Nephron (organoid): ENCODE data around the gene RAB11A.

Source experiments
- H3K27ac Mint-ChIP-seq, 3 experiments: 2 replicates each; pipeline ENCODE4 v1.8.0; 2020; ENCODE audit warnings: mixed read lengths in 3 of 3, mild to moderate bottlenecking in 2 of 3, moderate library complexity in 1 of 3
- H3K27me3 Mint-ChIP-seq: 2 replicates; pipeline ENCODE4 v1.8.0; 2021; ENCODE audit warnings: low read depth, mild to moderate bottlenecking, moderate library complexity, mixed read lengths
- H3K36me3 Mint-ChIP-seq: 2 replicates; pipeline ENCODE4 v1.8.0; 2020; ENCODE audit warnings: low read depth, mixed read lengths
- H3K4me1 Mint-ChIP-seq: 2 replicates; pipeline ENCODE4 v1.8.0; 2020; ENCODE audit warnings: mixed read lengths
- H3K4me3 Mint-ChIP-seq, 3 experiments: 2 replicates each; pipeline ENCODE4 v1.8.0; 2020; ENCODE audit warnings: mild to moderate bottlenecking in 3 of 3, mixed read lengths in 3 of 3, moderate library complexity in 2 of 3
- H3K9me3 Mint-ChIP-seq: 2 replicates; pipeline ENCODE4 v1.8.0; 2020; ENCODE audit warnings: mixed read lengths
- TF ChIP-seq, protein P1 (sequence below), 3 experiments: fragments of 200-600 bp; sonication (generic); IDR thresholded peaks; one replicate each; pipeline ENCODE4 v1.5.0; 2021; ENCODE audit warnings: antibody characterized with exemption in 3 of 3; ENCODE audit not compliant: unreplicated experiment in 3 of 3

RAB11A gene

DNA sequence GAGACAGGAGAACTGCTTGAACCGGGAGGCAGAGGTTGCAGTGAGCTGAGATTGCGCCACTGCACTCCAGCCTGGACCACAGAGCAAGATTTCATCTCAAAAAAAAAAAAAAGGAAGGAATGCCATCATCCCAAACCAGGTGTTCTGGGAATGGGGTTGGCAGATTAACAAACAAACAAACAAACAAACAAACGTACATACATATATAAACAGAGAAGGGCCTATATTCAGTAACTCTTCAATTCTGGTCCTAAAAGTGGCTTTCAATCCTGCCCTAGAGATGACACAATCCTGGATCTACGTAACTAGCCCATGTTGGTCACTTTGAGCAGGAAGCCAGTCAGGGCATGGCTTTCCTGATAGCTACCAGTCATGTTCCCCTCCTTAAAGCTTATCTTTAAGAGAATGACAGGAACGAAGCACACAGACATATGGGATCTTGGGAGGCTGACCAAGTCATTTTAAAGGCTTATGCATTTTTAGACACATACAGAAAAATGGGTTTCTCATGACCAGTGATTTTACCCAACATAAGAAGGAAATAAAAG lies 29.9 kb upstream of the RAB11A start:
- Mint-ChIP-seq H3K27ac (peak overlapping the region in 2 of 3 experiments; percentile 18 to 32), H3K27me3 (no peaks in the 10 kb centered on the region), H3K9me3 (peaks cover 3% of the 10 kb centered on the region), H3K36me3 (no peaks in the 10 kb centered on the region), H3K4me3 (no peak overlapping the region), H3K4me1 (peaks cover 18% of the 10 kb centered on the region)
- TF ChIP-seq, protein P1, sequence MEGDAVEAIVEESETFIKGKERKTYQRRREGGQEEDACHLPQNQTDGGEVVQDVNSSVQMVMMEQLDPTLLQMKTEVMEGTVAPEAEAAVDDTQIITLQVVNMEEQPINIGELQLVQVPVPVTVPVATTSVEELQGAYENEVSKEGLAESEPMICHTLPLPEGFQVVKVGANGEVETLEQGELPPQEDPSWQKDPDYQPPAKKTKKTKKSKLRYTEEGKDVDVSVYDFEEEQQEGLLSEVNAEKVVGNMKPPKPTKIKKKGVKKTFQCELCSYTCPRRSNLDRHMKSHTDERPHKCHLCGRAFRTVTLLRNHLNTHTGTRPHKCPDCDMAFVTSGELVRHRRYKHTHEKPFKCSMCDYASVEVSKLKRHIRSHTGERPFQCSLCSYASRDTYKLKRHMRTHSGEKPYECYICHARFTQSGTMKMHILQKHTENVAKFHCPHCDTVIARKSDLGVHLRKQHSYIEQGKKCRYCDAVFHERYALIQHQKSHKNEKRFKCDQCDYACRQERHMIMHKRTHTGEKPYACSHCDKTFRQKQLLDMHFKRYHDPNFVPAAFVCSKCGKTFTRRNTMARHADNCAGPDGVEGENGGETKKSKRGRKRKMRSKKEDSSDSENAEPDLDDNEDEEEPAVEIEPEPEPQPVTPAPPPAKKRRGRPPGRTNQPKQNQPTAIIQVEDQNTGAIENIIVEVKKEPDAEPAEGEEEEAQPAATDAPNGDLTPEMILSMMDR (IDR thresholded peaks at IDR 0.05; ENCODE audit: unreplicated experiment in 3 of 3) = no peak

DNA sequence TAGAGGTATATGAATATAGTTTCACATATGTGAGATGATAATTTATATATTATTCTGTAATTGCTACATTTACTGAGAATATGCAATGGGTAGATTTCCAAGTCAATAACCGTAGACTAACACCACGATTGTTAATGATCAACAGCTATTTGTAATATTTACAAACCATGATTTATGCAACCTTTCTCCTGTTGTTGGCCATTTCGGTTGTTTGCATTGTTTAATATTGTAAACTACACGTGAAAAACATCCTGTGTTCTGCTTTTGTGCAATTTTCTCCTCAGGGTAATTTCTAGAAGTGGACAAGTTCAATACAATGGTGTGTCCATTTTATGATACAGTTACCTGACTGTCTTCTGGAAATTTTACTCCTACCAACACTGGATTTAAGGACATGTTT lies 29.3 kb upstream of the RAB11A start:
- H3K27ac Mint-ChIP-seq = no peak overlapping the region
- H3K4me3 Mint-ChIP-seq = no peak overlapping the region
- peaks cover 5% of the 10 kb centered on the region for H3K9me3 Mint-ChIP-seq
- H3K4me1 Mint-ChIP-seq = peaks cover 15% of the 10 kb centered on the region
- no peaks in the 10 kb centered on the region for H3K27me3 Mint-ChIP-seq
- H3K36me3 Mint-ChIP-seq = no peaks in the 10 kb centered on the region
- TF ChIP-seq, protein P1 (IDR thresholded peaks at IDR 0.05; ENCODE audit: unreplicated experiment in 3 of 3) = no peak

DNA sequence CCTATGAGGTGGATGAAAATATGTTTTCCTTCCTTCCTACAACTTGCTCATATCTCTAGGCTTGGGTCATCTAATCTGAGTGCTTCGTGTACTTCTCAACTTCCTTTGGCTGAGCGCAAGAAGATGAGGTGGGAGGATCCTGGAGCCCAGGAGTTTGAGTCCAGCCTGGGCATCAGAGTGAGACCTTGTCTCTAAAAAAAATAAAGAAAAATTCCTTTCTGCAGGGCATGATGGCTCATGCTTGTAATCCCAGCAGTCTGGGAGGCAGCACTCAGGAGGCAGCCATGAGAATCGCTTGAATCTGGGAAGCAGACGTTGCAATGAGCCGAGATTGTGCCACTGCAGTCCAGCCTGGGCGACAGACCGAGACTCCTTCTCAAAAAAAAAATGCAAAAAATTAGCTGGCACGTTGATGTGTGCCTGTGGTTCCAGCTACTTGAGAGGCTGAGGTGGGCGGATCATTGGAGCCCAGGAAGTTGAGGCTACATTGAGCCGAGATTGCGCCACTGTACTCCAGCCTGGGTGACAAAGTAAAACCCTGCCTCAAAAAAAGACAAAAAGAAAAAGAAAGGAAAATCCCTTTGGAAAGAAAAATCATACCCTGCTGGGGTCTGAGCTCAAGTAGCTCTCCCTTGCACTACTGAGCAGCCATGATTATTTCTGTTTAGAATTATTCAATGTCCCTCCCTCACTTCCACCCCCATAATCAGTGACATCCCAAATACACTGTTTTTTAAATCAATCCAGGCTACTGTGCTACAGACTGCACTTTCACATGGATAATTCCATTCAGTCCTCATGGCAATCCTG lies 28.0 kb upstream of the RAB11A start:
- peaks cover 5% of the 10 kb centered on the region for H3K9me3 Mint-ChIP-seq
- no peaks in the 10 kb centered on the region for H3K36me3 Mint-ChIP-seq
- TF ChIP-seq, protein P1 (IDR thresholded peaks at IDR 0.05; ENCODE audit: unreplicated experiment in 3 of 3) = no peak
- no peaks in the 10 kb centered on the region for H3K27me3 Mint-ChIP-seq
- peak overlapping the region; percentile 28 to 78 (median 74) for H3K27ac Mint-ChIP-seq
- H3K4me3 Mint-ChIP-seq = no peak overlapping the region
- peaks cover 7% of the 10 kb centered on the region for H3K4me1 Mint-ChIP-seq

DNA sequence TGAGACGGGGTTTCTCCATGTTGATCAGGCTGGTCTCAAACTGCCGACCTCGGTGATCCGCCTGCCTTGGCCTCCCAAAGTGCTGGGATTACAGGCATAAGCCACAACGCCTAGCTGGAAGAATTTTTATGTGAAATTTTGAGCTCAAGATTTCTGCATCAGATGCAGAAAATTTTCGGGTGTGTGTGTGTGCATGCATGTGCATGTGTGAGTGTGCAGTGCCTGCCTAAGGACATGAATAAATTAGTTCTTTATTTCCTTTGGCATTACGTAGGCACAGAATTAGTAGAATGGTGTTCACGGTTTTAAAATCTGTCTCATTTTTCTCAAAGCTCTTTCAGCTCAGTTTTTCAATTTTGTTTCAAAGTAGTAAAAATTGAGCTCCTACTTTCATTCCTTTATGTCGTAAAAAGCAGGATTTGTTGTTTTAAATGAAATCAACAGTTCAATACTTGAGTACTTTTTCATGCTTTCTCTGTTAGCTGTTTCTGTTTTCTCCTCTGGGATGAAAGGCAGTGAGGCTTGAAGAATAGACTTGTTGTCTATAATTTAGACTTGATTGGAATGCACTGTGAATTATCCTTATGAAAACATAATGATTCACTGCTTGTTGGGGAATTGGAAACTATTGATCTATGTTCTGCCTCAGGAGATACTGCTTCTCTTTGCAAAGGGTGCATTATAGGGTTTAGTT lies 23.3 kb upstream of the RAB11A start:
- H3K4me3 Mint-ChIP-seq = no peak overlapping the region
- peaks cover 8% of the 10 kb centered on the region for H3K4me1 Mint-ChIP-seq
- no peaks in the 10 kb centered on the region for H3K36me3 Mint-ChIP-seq
- TF ChIP-seq, protein P1 (IDR thresholded peaks at IDR 0.05; ENCODE audit: unreplicated experiment in 3 of 3) = no peak
- H3K27me3 Mint-ChIP-seq = no peaks in the 10 kb centered on the region
- H3K9me3 Mint-ChIP-seq = peaks cover 5% of the 10 kb centered on the region
- peak overlapping the region; percentile 8 to 69 (median 39) for H3K27ac Mint-ChIP-seq

DNA sequence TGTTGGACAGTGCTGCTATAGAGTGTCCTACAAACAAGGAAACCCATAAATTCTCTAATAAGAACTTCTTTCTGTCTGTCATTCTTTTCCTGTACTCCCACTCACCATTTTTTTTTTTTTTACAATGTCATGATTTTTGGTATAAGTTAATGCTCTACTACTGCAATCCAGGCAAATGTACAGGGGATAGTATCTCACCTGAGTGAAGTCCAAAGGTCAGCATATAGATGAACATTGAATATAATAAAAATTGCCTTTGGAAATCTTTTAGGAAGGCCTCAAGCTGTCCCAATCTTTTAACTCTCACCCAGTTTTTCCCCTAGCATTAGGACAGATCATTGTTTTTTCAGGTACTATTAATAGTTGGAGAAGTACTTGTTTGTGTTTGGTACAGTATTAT lies 21.3 kb upstream of the RAB11A start:
- Mint-ChIP-seq H3K36me3 (no peaks in the 10 kb centered on the region), H3K27ac (peak overlapping the region in 1 of 3 experiments; percentile 12), H3K4me1 (peaks cover 8% of the 10 kb centered on the region), H3K27me3 (no peaks in the 10 kb centered on the region), H3K4me3 (no peak overlapping the region), H3K9me3 (peaks cover 5% of the 10 kb centered on the region)
- TF ChIP-seq, protein P1 (IDR thresholded peaks at IDR 0.05; ENCODE audit: unreplicated experiment in 3 of 3) = no peak
